ENCODE results near the gene PCDHGA2.
"Not testable (repeated sequence)": the region's sequence is repeated elsewhere in the genome, so short reads cannot be mapped to it uniquely, and the experiment has no call there.

PCDHGA2 gene

DNA sequence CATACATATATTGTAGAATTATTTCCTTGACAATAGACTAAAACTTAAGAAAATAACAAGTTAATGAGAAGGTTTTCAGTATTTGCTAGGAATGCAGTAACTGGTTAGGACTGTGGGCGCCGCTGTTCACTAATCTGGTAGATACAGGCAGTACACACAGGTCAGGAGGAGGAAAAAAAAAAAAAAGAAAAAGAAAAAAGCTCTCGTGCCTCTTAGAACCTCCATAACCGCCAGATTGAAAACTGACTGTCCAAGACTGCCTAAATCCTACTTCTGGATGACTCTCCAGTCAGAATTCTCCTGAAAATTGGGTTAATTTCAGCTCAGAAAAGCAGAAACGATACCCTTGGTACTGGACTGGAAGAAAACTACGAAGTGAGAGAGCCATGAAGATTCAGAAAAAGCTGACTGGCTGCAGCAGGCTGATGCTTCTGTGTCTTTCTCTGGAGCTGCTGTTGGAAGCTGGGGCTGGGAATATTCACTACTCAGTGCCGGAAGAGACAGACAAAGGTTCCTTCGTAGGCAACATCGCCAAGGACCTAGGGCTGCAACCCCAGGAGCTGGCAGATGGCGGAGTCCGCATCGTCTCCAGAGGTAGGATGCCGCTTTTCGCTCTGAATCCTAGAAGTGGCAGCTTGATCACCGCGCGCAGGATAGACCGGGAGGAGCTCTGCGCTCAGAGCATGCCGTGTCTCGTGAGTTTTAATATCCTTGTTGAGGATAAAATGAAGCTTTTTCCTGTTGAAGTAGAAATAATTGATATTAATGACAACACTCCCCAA, 8.1 kb upstream of the PCDHGA2 start, which contains the start of gene PCDHGA1:
TSS of gene PCDHGA1 (plus strand) at position 216 of the 782 bp plus-strand sequence.
- peaks cover 8 to 9% of the 10 kb centered on the region in 2 donors for H3K9me3 Mint-ChIP-seq
- no peak within 1 kb of the TSS for H3K27ac Mint-ChIP-seq
- H3K4me1 Mint-ChIP-seq (ENCODE audit: low read depth in 2 of 2), result peaks cover 6% of the 10 kb centered on the region in 2 donors
- peak in 2 of 3 experiments; percentile 24 to 41 for DNase-seq
- peak within 1 kb of the TSS; percentile 14 to 46 for H3K4me3 Mint-ChIP-seq
- H3K36me3 Mint-ChIP-seq (ENCODE audit: insufficient read depth), result peaks cover 2% of the 10 kb centered on the region
- ATAC-seq (replicated peaks), result peak; percentile 48
- H3K27me3 Mint-ChIP-seq, result peaks cover 58 to 90% of the 10 kb centered on the region in 2 donors

DNA sequence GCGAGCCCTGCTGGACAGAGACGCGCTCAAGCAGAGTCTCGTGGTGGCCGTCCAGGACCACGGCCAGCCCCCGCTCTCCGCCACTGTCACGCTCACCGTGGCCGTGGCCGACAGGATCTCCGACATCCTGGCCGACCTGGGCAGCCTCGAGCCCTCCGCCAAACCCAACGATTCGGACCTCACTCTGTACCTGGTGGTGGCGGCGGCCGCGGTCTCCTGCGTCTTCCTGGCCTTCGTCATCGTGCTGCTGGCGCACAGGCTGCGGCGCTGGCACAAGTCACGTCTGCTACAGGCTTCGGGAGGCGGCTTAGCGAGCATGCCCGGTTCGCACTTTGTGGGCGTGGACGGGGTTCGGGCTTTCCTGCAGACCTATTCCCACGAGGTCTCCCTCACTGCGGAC, 6.0 kb upstream of the PCDHGA2 start:
- H3K9me3 Mint-ChIP-seq; H3K27ac Mint-ChIP-seq; H3K36me3 Mint-ChIP-seq (ENCODE audit: insufficient read depth); H3K4me1 Mint-ChIP-seq (ENCODE audit: low read depth in 2 of 2); DNase-seq; H3K4me3 Mint-ChIP-seq; ATAC-seq (replicated peaks): not testable (repeated sequence)
- H3K27me3 Mint-ChIP-seq, result peaks cover 73 to 92% of the 10 kb centered on the region in 2 donors

DNA sequence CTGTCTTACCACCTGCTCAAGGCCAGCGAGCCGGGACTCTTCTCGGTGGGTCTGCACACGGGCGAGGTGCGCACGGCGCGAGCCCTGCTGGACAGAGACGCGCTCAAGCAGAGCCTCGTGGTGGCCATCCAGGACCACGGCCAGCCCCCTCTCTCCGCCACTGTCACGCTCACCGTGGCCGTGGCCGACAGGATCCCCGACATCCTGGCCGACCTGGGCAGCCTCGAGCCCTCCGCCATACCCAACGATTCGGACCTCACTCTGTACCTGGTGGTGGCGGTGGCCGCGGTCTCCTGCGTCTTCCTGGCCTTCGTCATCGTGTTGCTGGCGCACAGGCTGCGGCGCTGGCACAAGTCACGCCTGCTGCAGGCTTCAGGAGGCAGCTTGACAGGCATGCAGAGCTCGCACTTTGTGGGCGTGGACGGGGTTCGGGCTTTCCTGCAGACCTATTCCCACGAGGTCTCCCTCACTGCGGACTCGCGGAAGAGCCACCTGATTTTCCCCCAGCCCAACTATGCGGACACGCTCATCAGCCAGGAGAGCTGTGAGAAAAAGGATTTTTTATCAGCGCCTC, 2.3 kb downstream of the PCDHGA2 start:
- not testable (repeated sequence) for H3K9me3 Mint-ChIP-seq; ATAC-seq (replicated peaks); H3K4me3 Mint-ChIP-seq; H3K36me3 Mint-ChIP-seq (ENCODE audit: insufficient read depth); DNase-seq; H3K4me1 Mint-ChIP-seq (ENCODE audit: low read depth in 2 of 2); H3K27ac Mint-ChIP-seq
- H3K27me3 Mint-ChIP-seq, result peaks cover 61 to 99% of the 10 kb centered on the region in 2 donors

- no peak overlapping the region for H3K27ac Mint-ChIP-seq
- no peaks in the 10 kb centered on the region for H3K4me1 Mint-ChIP-seq (ENCODE audit: low read depth in 2 of 2)
- DNase-seq (no peak), ATAC-seq (replicated peaks) (no peak)
- H3K27me3 Mint-ChIP-seq, result peaks cover 54 to 99% of the 10 kb centered on the region in 2 donors
- no peak overlapping the region for H3K4me3 Mint-ChIP-seq
- H3K36me3 Mint-ChIP-seq (ENCODE audit: insufficient read depth), result peaks cover 3% of the 10 kb centered on the region
- H3K9me3 Mint-ChIP-seq, result peaks cover 10 to 21% of the 10 kb centered on the region in 2 donors
These were observed 4.2 kb downstream of the PCDHGA2 start for GRCh38 chr5:141342773-141343172.

- Mint-ChIP-seq H3K9me3 (peaks cover 5 to 21% of the 10 kb centered on the region in 2 donors), H3K4me3 (peak within 1 kb of the TSS; percentile 12 to 57), H3K27ac (no peak within 1 kb of the TSS), H3K27me3 (peaks cover 53 to 99% of the 10 kb centered on the region in 2 donors), H3K4me1 (ENCODE audit: low read depth in 2 of 2) (no peaks in the 10 kb centered on the region), H3K36me3 (ENCODE audit: insufficient read depth) (peaks cover 3% of the 10 kb centered on the region)
- DNase-seq (no peak), ATAC-seq (replicated peaks) (no peak)
These were observed 4.8 kb downstream of the PCDHGA2 start, which contains the start of gene PCDHGA3 for GRCh38 chr5:141343242-141343952. Gene PCDHGA3 (plus strand): TSS chr5:141343829. CDS start chr5:141344034, 205 bp downstream.

GRCh38 chr5:141343953-141344463, 5.4 kb downstream of the PCDHGA2 start:
- Mint-ChIP-seq H3K27ac (no peak overlapping the region), H3K9me3 (peaks cover 5 to 21% of the 10 kb centered on the region in 2 donors), H3K4me1 (ENCODE audit: low read depth in 2 of 2) (no peaks in the 10 kb centered on the region), H3K27me3 (peaks cover 55 to 99% of the 10 kb centered on the region in 2 donors), H3K36me3 (ENCODE audit: insufficient read depth) (peaks cover 3% of the 10 kb centered on the region), H3K4me3 (peak overlapping the region; percentile 12 to 57)
- no peak for DNase-seq
- ATAC-seq (replicated peaks), result no peak

- no peak for ATAC-seq (replicated peaks)
- Mint-ChIP-seq H3K27me3 (peaks cover 60 to 95% of the 10 kb centered on the region in 2 donors), H3K27ac (no peak overlapping the region), H3K4me3 (no peak overlapping the region), H3K36me3 (ENCODE audit: insufficient read depth) (peaks cover 3% of the 10 kb centered on the region), H3K9me3 (peaks cover 2 to 21% of the 10 kb centered on the region in 2 donors), H3K4me1 (ENCODE audit: low read depth in 2 of 2) (peaks cover 5 to 6% of the 10 kb centered on the region in 2 donors)
- no peak for DNase-seq
These were observed 6.8 kb downstream of the PCDHGA2 start for GRCh38 chr5:141345327-141345726.

GRCh38 chr5:141346017-141346416, 7.5 kb downstream of the PCDHGA2 start:
- H3K27ac Mint-ChIP-seq, result not testable (repeated sequence)

GRCh38 chr5:141349917-141350619, 11.5 kb downstream of the PCDHGA2 start, which contains the start of gene PCDHGB1:
Gene PCDHGB1 (plus strand): TSS chr5:141350099. CDS start chr5:141350261, 162 bp downstream.
- peaks cover 5 to 6% of the 10 kb centered on the region in 2 donors for H3K4me1 Mint-ChIP-seq (ENCODE audit: low read depth in 2 of 2)
- H3K27ac Mint-ChIP-seq, result no peak within 1 kb of the TSS
- peaks cover 3% of the 10 kb centered on the region for H3K36me3 Mint-ChIP-seq (ENCODE audit: insufficient read depth)
- peak within 1 kb of the TSS; percentile 58 to 68 for H3K4me3 Mint-ChIP-seq
- H3K27me3 Mint-ChIP-seq, result peaks cover 55 to 90% of the 10 kb centered on the region in 2 donors
- peaks cover 1 to 20% of the 10 kb centered on the region in 2 donors for H3K9me3 Mint-ChIP-seq
- ATAC-seq (replicated peaks) (peak; percentile 43), DNase-seq (peak; percentile 18 to 37 (median 20))

More at GRCh38 chr5:141346017-141346416, 7.5 kb downstream of the PCDHGA2 start:
- Mint-ChIP-seq H3K9me3 (peaks cover 1 to 20% of the 10 kb centered on the region in 2 donors), H3K27me3 (peaks cover 59 to 95% of the 10 kb centered on the region in 2 donors)
- not testable (repeated sequence) for DNase-seq; ATAC-seq (replicated peaks); H3K4me1 Mint-ChIP-seq (ENCODE audit: low read depth in 2 of 2); H3K36me3 Mint-ChIP-seq (ENCODE audit: insufficient read depth); H3K4me3 Mint-ChIP-seq

GRCh38 chr5:141351591-141351990, 13.0 kb downstream of the PCDHGA2 start:
- H3K27ac Mint-ChIP-seq, result no peak overlapping the region
- H3K36me3 Mint-ChIP-seq (ENCODE audit: insufficient read depth), result peaks cover 3% of the 10 kb centered on the region
- H3K4me3 Mint-ChIP-seq, result no peak overlapping the region
- peaks cover 5 to 6% of the 10 kb centered on the region in 2 donors for H3K4me1 Mint-ChIP-seq (ENCODE audit: low read depth in 2 of 2)
- H3K27me3 Mint-ChIP-seq, result peaks cover 64 to 90% of the 10 kb centered on the region in 2 donors
- no peak for DNase-seq
- peaks cover 1 to 13% of the 10 kb centered on the region in 2 donors for H3K9me3 Mint-ChIP-seq
- ATAC-seq (replicated peaks), result no peak

GRCh38 chr5:141354900-141355469, 16.4 kb downstream of the PCDHGA2 start, which contains the start of gene PCDHGA4:
Gene PCDHGA4 (plus strand): TSS chr5:141355021. CDS start chr5:141355108, 87 bp downstream.
- no peak for ATAC-seq (replicated peaks)
- no peak for DNase-seq
- peaks cover 0 to 10% of the 10 kb centered on the region in 2 donors for H3K9me3 Mint-ChIP-seq
- H3K27me3 Mint-ChIP-seq, result peaks cover 49 to 92% of the 10 kb centered on the region in 2 donors
- peak within 1 kb of the TSS; percentile 40 to 56 for H3K4me3 Mint-ChIP-seq
- H3K27ac Mint-ChIP-seq, result no peak within 1 kb of the TSS
- no peaks in the 10 kb centered on the region for H3K36me3 Mint-ChIP-seq (ENCODE audit: insufficient read depth)
- peaks cover 6 to 7% of the 10 kb centered on the region in 2 donors for H3K4me1 Mint-ChIP-seq (ENCODE audit: low read depth in 2 of 2)

GRCh38 chr5:141355641-141356040, 17.1 kb downstream of the PCDHGA2 start:
- H3K36me3 Mint-ChIP-seq (ENCODE audit: insufficient read depth), result no peaks in the 10 kb centered on the region
- ATAC-seq (replicated peaks), result no peak
- H3K27me3 Mint-ChIP-seq, result peaks cover 49 to 92% of the 10 kb centered on the region in 2 donors
- H3K27ac Mint-ChIP-seq, result no peak overlapping the region
- H3K4me1 Mint-ChIP-seq (ENCODE audit: low read depth in 2 of 2), result peaks cover 2 to 5% of the 10 kb centered on the region in 2 donors
- H3K9me3 Mint-ChIP-seq, result peaks cover 0 to 7% of the 10 kb centered on the region in 2 donors
- DNase-seq, result no peak
- no peak overlapping the region for H3K4me3 Mint-ChIP-seq
